ENCODE measurements around the gene GPR63.
"Not testable (repeated sequence)": the region's sequence is repeated elsewhere in the genome, so short reads cannot be mapped to it uniquely, and the experiment has no call there.

Gene GPR63

DNA sequence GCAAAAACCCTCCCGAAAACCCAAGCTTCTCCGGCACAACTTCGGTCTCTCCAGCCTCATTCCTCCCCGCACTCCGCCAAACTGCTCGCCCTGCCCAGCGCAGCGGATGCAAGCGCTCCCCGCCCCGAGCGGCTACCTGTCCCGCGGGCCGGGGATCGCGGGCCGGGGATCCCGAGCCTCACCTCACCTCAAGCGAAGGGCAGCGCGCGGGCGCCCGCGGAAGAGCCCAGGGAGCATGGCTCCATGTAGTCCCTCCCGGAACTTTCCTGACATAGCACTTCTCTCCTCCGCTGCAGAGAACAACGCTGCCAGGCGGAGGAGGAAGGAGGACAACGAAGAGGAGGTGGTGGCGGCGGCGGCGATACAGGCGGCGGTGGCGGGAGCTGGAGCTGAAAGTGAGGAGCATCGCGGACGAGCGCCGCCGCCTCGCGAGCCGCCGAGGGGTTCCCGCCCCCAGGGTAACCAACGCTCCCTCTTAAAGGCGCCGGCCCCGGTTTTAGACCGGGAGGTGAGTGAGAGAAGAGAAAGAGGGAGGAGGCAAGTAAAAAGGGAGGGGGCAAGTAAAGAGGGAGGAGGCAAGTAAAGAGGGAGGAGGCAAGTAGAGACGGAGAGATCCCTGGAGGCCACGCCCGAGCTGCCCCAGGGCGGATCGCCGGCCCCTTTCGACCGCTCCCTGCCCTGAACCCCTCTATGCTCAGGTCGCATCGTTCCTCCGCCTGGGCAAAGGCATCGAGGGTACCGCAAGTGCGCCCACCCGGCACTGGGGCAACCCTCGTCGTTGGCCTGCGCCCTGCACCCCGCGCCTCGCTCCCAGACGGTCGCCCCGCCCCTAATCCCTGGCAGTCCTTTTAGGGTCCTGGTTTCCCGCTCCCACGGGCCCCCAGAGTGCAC is at the start of gene GPR63:
Gene GPR63, minus strand, starts transcription at position 397 of the 891 bp plus-strand sequence. CDS start 37,746 bp downstream, outside the sequence.
- DNase-seq = peak; percentile 62

GRCh38 chr6:96886519-96886918 is 49.2 kb upstream of the GPR63 start:
- no peak for DNase-seq

- not testable (repeated sequence) for DNase-seq
Observed at GRCh38 chr6:96885187-96885631, 47.9 kb upstream of the GPR63 start.

DNA sequence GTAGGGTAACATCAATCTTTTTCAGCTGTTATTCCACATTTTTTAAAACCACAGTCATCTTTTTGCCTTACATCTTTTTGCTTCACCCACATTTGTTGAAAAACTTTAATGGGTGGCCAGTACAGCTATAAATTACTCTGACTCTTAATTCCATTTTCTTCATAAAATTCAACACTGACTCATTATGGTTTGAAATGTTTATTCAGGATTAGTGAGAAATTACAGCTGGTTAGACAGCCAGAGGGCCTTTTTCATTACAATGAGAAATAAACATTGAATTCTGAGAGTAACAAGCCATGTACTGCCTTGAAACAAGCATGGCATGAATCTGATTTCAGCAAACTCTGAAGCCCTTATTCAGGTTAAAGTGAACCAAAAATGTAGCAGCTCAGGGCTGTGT is 40.9 kb upstream of the GPR63 start:
- DNase-seq = no peak

- DNase-seq = no peak
Observed at GRCh38 chr6:96876886-96877545, 39.7 kb upstream of the GPR63 start.

- DNase-seq = no peak
Observed at GRCh38 chr6:96872976-96873375, 35.7 kb upstream of the GPR63 start.

DNA sequence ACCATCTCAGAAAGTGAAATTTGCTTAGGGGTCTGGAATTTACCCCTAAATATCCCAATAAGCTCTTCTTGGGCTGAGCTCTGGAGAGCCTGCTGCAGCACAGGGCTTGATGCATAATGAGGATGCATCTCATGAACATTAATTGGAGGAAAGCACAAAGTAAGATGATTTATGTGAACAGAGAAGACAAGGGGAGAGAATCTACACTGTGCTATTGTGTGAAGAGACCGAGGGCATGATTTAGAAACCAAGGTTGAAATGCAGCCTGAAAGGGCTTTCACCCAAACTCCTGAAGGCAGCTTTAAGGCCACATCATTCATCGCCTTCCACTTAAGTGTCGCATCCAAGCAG is 27.8 kb upstream of the GPR63 start:
- no peak for DNase-seq

GRCh38 chr6:96864216-96865054 is 27.2 kb upstream of the GPR63 start:
- no peak for DNase-seq

DNA sequence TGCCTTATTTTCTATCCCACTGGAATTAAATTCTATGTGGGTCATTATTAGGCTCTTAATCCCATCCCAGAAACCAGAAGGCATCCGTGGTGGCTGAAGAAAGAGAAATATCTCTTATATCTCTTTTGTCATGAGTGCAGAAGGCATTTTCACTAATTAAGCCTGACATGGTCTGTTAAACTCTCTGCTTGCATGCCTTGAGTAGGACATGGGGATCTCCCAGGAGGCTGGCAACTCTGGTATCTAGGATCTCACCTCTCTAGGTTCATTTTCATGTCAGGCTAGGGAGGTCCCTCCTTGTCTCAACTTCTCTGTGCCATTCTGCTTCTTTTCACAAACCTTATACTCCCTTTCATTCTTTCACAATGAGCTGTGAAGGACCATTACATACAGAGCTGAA is 25.3 kb upstream of the GPR63 start:
- DNase-seq = no peak

DNA sequence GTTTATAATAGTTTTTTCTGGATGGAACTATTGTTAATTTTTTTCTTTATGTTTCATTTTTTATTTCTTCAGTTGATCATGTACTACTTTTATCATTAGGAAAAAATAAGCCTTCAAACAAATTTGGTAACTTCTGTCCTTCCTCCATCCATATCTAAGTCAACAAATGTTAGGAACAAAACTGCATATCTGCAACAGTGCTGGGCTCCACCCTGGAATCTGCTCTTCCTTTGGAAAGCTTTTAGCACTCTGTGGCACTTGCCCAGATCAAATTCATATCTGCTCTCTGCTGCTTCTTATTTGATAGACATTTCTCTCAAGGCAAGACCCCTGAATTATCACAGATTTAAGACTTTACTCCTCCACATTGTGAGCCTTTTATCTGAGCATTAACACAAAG is 24.3 kb upstream of the GPR63 start:
- no peak for DNase-seq

DNA sequence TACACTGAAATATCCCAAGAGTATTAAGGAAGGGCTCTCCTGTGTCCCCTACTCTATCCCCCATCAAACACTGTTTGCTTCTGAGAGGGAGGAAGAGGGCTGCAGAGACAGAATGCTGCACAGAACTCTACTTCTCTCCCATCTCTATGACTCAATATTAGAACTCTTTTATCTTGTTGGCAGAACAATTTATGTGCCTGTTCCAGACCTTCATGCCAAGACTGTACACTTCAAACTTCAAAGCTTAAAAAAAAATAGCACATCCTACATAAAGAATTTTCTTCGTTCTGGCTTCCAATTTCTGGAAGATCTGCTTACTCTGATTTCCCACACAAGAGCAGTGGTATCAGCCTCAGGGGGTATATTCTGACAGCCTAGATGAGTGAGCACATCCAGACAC is 19.6 kb upstream of the GPR63 start:
- DNase-seq = no peak

- DNase-seq = no peak
Observed at GRCh38 chr6:96853083-96853482, 15.8 kb upstream of the GPR63 start.

- no peak for DNase-seq
Observed at GRCh38 chr6:96852605-96853004, 15.3 kb upstream of the GPR63 start.

DNA sequence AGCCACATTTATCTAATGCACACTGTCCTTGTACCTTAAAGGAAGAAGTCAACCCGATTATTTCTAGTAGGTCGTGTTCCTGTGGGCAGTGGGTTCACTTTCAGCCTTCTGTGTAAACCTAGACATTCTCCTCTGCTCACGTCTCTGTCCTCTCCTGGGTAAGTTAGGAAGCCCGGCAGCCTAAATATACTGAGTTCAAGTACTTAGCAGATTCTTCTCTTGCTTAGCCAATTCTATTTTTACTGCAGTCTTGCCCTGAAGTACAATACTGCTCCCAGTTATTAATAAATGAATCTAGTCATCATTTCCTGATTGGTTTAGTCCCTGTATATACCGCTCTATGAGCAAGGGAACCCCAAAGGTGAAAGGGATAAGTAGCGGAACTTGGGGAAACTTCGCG is 14.6 kb upstream of the GPR63 start:
- no peak for DNase-seq

DNA sequence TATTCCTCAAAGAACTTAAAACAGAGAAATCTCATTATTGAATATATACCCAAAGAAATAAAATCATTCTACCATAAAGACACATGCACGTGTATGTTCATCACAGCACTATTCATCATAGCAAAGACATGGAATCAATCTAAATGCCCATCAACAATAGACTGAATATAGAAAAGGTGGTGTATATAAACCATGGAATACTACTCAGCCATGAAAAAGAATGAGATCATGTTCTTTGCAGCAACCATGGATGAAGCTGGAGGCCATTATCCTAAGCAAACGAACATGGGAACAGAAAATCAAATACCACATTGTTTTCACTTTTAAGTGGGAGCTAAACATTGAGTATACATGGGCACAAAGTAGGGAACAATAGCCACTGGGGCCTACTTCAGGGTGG is 12.3 kb upstream of the GPR63 start:
- DNase-seq = no peak

DNA sequence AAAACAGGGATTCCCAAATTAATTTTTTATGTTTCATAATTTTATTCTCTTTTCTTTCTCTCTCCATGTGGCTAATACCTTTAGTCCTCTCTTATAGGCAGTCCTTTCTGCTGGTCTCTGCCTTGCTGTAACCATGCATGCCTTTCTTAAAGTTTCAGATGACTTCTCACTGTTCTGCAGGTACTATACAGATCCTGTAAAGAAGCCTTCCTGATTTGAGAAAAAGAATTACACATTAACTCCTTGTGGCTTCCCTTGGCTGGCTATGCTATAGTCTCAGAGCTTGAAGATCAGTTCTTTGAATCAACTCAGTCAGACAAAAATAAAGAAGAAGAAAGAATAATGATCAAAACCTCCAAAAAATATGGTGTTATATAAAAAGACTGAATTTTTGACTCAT is 7.3 kb upstream of the GPR63 start:
- DNase-seq = no peak

DNA sequence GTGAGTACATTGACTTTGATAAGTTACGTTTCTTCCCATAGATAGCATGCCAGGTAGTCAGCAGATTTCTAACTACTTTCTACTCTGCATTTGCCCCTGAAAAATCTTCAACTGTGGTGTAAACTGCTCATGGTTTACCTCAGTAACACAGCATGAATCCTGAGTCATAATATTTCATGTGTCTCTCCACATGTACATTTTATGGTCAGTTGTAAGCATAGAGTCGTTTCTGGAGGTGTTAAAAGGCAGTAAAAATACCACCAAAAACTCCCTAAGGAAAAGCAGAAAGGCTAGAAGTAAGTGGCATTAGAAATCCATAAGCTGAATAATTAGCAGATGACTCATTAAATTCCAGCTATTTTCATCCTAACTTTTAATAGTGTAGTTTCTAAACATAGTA is 4.1 kb upstream of the GPR63 start:
- no peak for DNase-seq

- DNase-seq = no peak
Observed at GRCh38 chr6:96836631-96837080, 621 bp downstream of the GPR63 start.

DNA sequence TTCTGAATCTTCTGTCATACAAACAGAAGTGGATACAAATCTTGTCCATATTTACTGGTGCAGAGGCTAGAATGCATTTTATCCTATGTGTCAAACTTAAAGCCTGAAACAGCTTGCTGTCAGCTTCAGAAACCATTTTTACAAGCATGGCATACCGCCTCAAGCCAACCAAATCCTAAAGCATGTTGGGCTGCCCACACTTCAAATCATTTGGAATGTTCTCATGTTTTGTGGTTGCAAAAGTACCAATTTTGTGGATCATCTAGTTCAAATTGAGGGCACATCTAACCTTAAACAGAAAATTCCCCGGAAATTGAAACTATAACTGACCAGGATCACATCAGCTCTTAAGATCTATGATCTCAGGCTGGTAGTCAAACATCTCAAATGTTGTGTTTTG is 3.2 kb downstream of the GPR63 start:
- DNase-seq = no peak

- no peak for DNase-seq
Observed at GRCh38 chr6:96832780-96833179, 4.5 kb downstream of the GPR63 start.

- DNase-seq = no peak
Observed at GRCh38 chr6:96826865-96827264, 10.4 kb downstream of the GPR63 start.

GRCh38 chr6:96823743-96824142 is 13.5 kb downstream of the GPR63 start:
- DNase-seq = no peak

- no peak for DNase-seq
Observed at GRCh38 chr6:96821034-96821433, 16.2 kb downstream of the GPR63 start.

Data from kidney glomerular epithelial cell (primary cell).